Mucosa of rectum (tissue), 2 donors: ENCODE results near the gene LUZP2.

Experiments
- H3K27ac ChIP-seq, 2 donors: one replicate each; pipeline ENCODE4 v1.7.0; 2013; ENCODE audit warnings: inconsistent platforms in 2 of 2, low read depth in 2 of 2, low read length in 2 of 2
- H3K27me3 ChIP-seq, 2 donors: one replicate each; pipeline ENCODE4 v1.7.0; 2013; ENCODE audit warnings: low read length in 2 of 2; ENCODE audit not compliant: control insufficient read depth in 2 of 2, insufficient read depth in 2 of 2
- H3K36me3 ChIP-seq, 2 donors: one replicate each; pipeline ENCODE4 v1.7.0; 2013; ENCODE audit warnings: low read length in 2 of 2; ENCODE audit not compliant: control insufficient read depth in 2 of 2, insufficient read depth in 2 of 2
- H3K4me1 ChIP-seq, 2 donors: one replicate each; pipeline ENCODE4 v1.7.0; 2013; ENCODE audit warnings: low read length in 2 of 2, mild to moderate bottlenecking in 1 of 2; ENCODE audit not compliant: control insufficient read depth in 2 of 2, insufficient read depth in 2 of 2
- H3K4me3 ChIP-seq, 2 donors: one replicate each; pipeline ENCODE4 v1.7.0; 2013; ENCODE audit warnings: low read length in 2 of 2
- H3K9ac ChIP-seq, 2 donors: one replicate each; pipeline ENCODE4 v1.7.0; 2013; ENCODE audit warnings: low read length in 2 of 2, low read depth in 1 of 2, mild to moderate bottlenecking in 1 of 2
- H3K9me3 ChIP-seq, 2 donors: one replicate each; pipeline ENCODE4 v1.7.0; 2013; ENCODE audit warnings: low read length in 2 of 2; ENCODE audit not compliant: control insufficient read depth in 2 of 2
- donor health status: healthy.
- donor health status: Normal muscosa, but diverticular disease.

LUZP2 gene

DNA sequence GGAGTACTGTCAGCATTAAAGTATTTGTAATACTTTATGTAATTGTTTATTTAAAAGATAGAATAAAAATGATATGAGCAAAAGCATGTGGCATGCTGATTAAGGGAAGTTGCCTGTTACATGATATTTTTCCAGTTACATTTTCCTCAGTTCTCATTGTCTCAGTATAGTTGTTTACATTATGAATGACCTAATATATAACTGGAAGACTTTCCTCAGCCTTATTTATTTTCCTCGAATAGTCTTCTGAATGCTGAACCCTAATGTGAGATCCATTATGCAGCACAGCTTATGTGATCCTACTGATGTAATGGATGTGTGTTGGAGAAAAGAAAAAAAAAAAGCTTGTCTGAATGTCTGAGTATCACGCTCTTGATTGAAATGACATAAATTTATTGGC lies 95.5 kb downstream of the LUZP2 start:
- Histone ChIP-seq H3K27ac (no peak overlapping the region), H3K4me3 (no peak overlapping the region), H3K27me3 (no peaks in the 10 kb centered on the region), H3K4me1 (no peaks in the 10 kb centered on the region), H3K9ac (no peak overlapping the region), H3K9me3 (no peaks in the 10 kb centered on the region), H3K36me3 (no peaks in the 10 kb centered on the region)

DNA sequence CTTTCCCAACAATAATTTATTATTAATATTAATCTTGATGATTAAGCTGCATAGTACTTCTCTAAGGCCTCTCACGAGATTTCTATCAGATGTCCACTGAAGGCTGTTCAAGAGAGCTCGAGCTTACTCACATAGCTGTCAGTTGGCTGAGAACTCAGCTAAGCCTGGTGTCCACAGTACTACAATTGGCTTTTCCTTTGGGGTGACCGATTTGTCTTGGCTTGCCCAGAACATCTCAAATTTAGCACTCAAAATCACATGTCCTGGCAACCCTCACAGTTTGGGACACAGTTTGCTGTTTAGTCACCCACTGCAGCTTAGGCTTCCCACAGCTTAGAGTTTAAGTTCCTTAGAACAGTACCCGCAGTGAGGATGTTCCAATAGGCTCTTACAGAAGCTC lies 96.5 kb downstream of the LUZP2 start:
- Histone ChIP-seq H3K4me3 (no peak overlapping the region), H3K9ac (no peak overlapping the region), H3K27ac (no peak overlapping the region), H3K27me3 (no peaks in the 10 kb centered on the region), H3K9me3 (no peaks in the 10 kb centered on the region), H3K36me3 (no peaks in the 10 kb centered on the region), H3K4me1 (no peaks in the 10 kb centered on the region)

DNA sequence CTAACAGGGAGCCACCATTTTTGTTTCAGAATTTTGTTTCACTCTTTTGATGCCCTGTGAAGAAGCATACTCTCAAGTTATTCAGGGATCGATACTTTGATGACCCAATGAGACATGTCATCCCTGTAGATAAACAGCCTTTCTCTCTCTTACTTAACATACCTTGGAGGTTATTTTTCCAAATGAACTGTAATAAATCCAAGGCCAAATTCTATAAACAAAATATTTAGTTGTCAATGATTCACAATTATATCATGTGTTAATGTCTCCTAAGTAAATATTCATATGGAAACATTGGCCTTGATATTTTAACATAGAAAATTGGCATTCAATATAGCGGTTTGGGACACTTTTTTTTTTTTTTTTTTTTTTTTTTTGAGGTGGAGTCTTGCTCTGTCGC lies 97.5 kb downstream of the LUZP2 start:
- no peak overlapping the region for H3K4me3 ChIP-seq
- no peaks in the 10 kb centered on the region for H3K36me3 ChIP-seq
- H3K9me3 ChIP-seq, result no peaks in the 10 kb centered on the region
- no peak overlapping the region for H3K9ac ChIP-seq
- H3K4me1 ChIP-seq, result no peaks in the 10 kb centered on the region
- no peak overlapping the region for H3K27ac ChIP-seq
- H3K27me3 ChIP-seq, result no peaks in the 10 kb centered on the region

DNA sequence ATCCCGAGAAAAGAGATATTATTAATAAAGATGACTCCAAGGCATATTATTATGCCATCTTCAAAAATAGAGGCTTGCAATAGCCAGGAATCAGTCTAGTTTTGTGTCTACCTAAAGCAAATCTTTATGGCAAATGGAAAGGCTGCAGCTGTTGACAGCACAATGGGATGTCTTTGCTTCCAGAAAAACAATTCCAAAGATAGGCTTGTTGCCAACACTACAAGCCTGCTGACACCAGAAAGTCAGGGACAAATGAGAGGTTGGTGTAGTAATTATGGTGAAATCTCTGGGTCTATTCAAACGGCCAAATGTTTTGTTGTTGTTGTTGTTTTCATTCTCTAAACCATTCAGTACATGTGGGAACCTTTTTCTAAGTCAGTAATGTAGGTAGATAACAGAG lies 101.8 kb downstream of the LUZP2 start:
- no peak overlapping the region for H3K27ac ChIP-seq
- no peaks in the 10 kb centered on the region for H3K27me3 ChIP-seq
- no peak overlapping the region for H3K4me3 ChIP-seq
- no peaks in the 10 kb centered on the region for H3K4me1 ChIP-seq
- H3K9ac ChIP-seq, result no peak overlapping the region
- no peaks in the 10 kb centered on the region for H3K9me3 ChIP-seq
- no peaks in the 10 kb centered on the region for H3K36me3 ChIP-seq

DNA sequence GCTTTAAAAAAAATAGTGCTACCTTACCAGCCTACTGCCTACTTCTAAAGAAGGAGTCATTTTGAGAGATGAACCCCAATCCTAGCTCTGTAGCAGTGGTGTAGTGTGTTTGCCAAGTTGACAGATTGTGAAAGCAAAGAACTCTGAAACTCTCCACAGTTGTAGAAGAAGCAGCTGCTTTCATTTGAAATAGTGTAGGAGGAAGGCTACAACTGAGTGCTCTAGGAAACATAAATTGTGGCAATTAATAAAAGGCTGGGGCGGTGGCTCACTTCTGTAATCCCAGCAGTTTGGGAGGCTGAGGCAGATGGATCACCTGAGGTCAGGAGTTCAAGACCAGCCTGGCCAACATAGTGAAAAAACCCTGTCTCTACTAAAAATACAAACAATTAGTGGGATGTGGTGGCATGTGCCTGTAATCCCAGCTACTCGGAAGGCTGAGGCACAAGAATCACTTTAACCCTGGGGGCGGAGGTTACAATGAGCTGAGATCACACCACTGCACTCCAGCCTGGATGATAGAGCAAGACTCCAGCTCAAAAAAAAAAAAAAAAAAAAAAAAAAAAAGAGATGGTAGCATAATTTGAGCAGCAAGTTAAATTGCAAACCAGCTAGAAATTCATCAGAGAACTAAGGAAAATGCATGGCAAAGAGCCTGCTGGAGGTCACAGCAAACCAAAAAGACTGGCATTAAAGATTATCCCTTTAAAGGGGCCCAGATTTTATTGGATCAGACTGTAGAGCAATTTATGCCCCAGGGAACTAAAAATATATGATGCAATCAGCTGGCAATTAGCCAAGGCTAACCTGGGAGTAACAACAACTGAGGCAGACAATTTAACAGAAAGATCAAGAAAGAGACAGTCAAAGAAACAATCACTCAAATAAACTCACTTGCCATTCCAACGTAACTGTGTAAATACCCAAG lies 112.6 kb downstream of the LUZP2 start:
- Histone ChIP-seq H3K4me3 (no peak overlapping the region), H3K9me3 (no peaks in the 10 kb centered on the region), H3K36me3 (no peaks in the 10 kb centered on the region), H3K4me1 (no peaks in the 10 kb centered on the region), H3K27me3 (no peaks in the 10 kb centered on the region), H3K27ac (no peak overlapping the region), H3K9ac (no peak overlapping the region)

DNA sequence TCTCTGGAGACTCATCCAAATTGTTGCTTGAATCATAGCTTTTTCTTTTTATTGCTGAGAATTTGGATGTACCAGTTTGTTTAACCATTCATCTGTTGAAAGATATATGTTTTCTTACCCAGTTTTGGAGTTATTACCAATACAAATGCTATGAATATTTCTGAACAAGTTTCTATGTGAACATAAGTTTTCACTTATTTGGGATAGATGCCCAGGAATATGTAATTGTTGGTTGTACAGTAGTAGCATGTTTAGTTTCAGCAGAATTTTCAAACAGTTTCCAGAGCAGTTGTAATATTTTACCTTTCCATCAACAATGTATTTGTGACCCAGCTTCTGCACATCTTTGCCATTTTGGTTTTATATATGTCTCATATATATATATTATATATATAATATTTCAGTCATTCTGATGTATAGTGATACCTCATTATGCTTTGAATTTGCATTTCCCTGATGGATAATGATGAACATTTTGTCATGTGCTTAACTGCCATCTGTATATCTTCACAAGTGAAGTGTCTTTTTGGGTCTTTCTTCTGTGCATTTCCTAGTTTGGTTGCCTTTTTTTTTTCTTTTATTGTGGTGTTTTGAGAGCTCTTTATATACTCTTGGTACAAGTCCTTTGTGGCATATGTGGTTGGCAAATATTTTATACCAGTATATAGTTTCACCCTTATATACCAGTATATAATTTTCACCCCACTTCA lies 118.8 kb downstream of the LUZP2 start:
- Histone ChIP-seq H3K9ac (no peak overlapping the region), H3K4me3 (no peak overlapping the region), H3K9me3 (no peaks in the 10 kb centered on the region), H3K4me1 (no peaks in the 10 kb centered on the region), H3K27me3 (no peaks in the 10 kb centered on the region), H3K27ac (no peak overlapping the region), H3K36me3 (no peaks in the 10 kb centered on the region)

DNA sequence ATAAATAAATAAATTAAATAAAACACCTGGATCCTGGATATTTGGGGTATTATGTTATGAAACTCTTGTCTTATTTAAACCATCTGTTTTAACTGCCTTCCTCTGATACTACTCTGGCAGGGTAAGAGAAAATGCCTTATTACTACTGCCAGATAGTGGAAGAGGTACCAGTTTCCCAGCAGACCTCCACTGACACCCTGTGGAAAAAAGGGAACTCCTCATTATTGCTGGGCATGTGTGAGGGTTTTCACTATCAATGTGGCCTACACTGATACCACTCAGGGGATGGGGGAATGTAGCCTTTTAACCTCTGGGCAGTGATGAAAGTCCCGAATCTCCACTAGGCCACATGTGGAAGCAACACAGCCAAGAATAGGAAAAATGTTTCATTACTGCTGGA lies 121.0 kb downstream of the LUZP2 start:
- no peak overlapping the region for H3K9ac ChIP-seq
- H3K4me3 ChIP-seq, result no peak overlapping the region
- no peaks in the 10 kb centered on the region for H3K4me1 ChIP-seq

DNA sequence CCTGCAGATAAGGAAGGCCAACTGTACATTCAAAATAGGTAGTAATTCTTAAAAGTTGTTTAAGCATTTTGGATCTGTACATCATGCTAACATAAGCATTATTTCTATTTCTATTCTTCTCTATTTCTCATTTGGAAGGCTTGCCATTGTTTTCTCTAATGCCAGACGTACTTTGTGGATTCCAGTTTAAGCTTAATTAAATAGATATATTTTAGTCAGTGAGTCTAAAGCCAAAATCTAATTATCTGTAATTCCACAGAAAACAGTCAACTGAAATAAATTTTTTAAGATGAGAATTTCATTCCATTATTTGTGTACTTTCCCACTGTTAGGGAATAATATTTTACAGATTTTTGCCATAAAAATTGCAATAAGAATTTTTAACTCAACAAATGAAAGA lies 123.0 kb downstream of the LUZP2 start:
- H3K27ac ChIP-seq, result no peak overlapping the region
- no peak overlapping the region for H3K4me3 ChIP-seq
- no peaks in the 10 kb centered on the region for H3K9me3 ChIP-seq
- H3K27me3 ChIP-seq, result no peaks in the 10 kb centered on the region
- H3K4me1 ChIP-seq, result no peaks in the 10 kb centered on the region
- H3K36me3 ChIP-seq, result no peaks in the 10 kb centered on the region
- no peak overlapping the region for H3K9ac ChIP-seq

More for the DNA sequence above, 121.0 kb downstream of the LUZP2 start:
- Histone ChIP-seq H3K27ac (no peak overlapping the region), H3K27me3 (no peaks in the 10 kb centered on the region), H3K9me3 (no peaks in the 10 kb centered on the region), H3K36me3 (no peaks in the 10 kb centered on the region)

DNA sequence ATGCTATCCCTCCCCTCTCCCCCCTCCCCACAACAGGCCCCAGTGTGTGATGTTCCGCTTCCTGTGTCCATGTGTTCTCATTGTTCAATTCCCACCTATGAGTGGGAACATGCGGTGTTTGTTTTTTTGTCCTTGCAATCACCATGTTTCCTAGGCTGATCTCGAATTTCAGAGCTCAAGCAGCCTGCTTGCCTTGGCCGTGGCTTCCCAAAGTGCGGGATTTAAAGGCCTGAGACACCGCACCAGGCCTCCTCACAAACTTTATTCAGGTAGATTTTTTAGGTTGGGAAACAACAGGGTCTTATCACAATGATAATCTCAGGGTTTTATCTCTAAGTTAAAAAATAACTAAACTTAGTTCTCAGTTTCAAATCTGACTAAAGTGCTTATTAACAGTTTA lies 125.4 kb downstream of the LUZP2 start:
- Histone ChIP-seq H3K9ac (no peak overlapping the region), H3K27ac (no peak overlapping the region), H3K4me3 (no peak overlapping the region), H3K27me3 (no peaks in the 10 kb centered on the region), H3K4me1 (no peaks in the 10 kb centered on the region), H3K36me3 (no peaks in the 10 kb centered on the region), H3K9me3 (no peaks in the 10 kb centered on the region)

DNA sequence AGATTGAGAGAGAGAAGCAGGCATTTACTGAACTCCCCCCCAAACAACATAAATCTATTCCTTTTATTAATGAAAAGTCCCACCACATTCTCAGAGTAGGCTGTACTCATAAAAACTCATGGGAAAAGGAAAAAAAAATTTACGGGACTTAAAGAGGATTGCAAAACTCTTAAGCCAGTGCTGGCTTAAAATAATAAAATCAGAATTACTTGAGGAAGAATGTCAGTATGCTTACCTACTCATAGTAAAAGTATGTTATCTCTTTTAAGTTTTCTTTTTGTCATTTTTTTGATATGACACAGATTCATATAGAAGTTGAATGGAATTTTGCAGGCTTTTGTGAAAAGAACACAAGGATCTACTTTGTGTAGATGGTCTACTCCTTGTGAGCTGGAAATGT lies 126.3 kb downstream of the LUZP2 start:
- Histone ChIP-seq H3K36me3 (no peaks in the 10 kb centered on the region), H3K9me3 (no peaks in the 10 kb centered on the region), H3K27ac (no peak overlapping the region), H3K4me1 (no peaks in the 10 kb centered on the region), H3K4me3 (no peak overlapping the region), H3K9ac (no peak overlapping the region), H3K27me3 (no peaks in the 10 kb centered on the region)
